ENCODE measurements around the gene NEDD4L.
A peak's percentile ranks its signal among the peaks of the same experiment; 100 is the strongest.
"Not testable (repeated sequence)": the region's sequence is repeated elsewhere in the genome, so short reads cannot be mapped to it uniquely, and the experiment has no call there.

NEDD4L gene

DNA sequence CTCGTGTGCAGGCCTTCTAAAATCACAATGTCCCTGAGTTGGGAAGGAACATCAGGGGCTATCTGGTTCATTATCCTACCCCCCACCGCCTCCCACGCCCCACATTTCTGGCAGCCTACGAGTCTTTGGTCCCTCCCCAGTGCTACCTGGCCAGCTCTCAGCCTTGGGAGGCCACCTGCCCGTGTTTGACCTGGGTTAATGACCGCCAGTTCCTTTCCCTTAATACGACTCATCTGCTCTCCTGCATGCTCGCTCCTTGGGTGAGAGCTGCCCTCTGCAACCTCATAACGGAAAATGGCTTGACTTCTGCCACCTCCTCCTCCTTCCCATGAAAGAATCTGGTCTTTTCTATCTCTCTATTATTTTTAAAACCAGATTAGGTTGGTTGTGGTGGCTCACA is 112.5 kb downstream of the NEDD4L start:
- DNase-seq (ENCODE audit: low read depth), result no peak

DNA sequence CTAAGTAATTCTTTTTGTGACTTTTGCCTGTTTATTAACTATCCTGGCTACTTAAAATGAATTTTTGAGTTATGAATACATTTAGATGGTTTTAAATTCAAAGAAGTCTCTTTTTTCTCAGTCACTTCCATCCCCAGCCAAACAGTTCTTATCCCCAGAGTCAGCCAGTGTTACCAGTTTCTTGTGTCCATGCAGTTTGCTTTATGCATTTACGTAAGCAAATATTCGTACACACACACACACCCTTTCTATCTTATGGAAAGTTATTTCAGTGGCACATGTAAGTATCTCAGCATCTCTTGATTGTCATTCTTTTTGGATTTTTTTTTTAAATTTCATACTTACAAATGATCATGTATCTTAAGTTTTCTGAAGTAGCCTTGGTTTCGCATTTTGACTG is 113.2 kb downstream of the NEDD4L start:
- no peak for DNase-seq (ENCODE audit: low read depth)

DNA sequence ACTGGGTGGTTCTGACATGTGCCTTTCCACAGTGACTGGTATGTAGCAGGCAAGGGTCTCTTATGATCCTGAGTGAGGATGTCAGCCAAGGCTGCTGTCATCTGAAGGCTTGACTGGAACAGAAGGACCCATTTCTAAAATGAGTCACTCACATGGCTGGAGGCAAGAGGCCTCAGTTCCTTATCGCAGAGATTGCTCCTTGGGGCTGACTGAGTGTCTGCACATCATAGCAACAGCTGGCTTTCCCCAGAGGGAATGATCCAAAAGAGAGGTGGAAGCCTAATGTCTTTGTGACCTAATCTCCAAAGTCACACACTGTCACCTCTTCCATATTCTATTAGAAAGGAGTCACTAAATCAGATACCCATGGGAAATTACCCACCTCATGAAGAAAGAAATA is 114.0 kb downstream of the NEDD4L start:
- DNase-seq (ENCODE audit: low read depth), result no peak

- no peak for DNase-seq (ENCODE audit: low read depth)
These were observed 114.4 kb downstream of the NEDD4L start for GRCh38 chr18:58158459-58158858.

GRCh38 chr18:58161659-58162058 is 117.6 kb downstream of the NEDD4L start:
- DNase-seq (ENCODE audit: low read depth), result no peak

DNA sequence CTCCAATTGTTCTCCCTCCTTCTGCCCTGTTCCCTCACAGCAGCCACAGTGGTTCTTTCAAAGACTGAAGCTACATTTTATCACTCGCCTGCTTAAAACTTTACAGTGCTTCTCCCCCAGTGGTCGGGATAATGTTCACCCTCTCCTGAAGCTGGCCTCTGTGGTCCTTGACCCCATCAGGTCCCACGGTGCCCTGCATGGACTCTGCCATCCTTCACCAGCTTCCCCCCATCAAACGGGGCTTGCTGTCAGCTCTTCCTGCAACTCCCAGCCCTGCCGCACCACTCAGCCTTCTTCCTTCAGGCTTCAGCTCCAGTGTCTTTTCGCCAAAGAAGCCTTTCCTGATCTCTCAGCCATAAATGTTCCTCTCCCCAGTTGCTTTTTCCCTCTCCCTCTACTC is 118.1 kb downstream of the NEDD4L start:
- DNase-seq (ENCODE audit: low read depth), result no peak

GRCh38 chr18:58163004-58163590 is 119.1 kb downstream of the NEDD4L start:
- no peak for DNase-seq (ENCODE audit: low read depth)

DNA sequence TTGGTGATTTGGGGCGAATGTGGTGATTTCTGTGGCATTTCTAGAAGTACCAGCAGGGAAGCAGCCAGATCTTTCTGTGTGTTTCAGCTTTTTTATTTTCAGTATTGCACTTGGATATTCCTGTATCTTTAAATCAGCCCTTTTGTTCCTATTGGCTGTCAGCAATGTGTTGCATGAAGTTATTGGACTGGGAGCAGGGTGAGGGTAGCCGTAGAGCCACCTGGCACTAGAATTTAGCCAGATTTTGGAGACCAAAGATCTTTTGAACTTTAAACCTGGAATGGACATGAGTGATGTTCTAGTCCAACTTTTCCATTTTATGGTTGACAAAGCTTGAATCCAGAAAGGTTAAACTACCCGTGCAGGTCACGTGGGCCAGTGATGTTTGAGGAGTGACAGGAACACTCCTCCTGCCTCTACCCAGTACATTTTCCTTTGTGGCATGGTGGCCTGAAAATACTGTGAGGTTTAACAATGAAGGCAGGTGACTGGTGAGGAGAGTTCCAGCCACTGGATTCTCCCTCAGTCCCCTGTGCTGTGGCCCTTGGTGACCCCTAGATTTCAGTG is 122.3 kb downstream of the NEDD4L start:
- no peak for DNase-seq (ENCODE audit: low read depth)

DNA sequence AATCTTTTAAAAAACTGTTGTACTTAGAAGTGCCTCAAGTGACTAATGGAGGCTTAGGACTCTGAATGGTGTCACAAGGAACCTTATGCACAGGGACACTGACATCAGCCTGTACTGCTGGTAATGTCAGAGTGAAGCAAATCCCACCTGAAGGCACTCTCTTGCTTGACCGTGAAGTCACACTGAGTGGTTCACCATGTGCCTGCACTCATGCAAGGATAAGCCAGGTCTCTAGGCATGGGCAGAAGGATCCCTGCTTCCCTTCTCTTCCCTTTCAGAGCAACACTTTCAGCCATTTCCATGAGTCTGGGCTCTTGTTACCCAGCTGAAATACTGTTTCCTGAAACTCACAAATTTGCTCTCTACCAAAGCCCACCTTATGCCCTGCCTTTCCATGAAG is 123.0 kb downstream of the NEDD4L start:
- no peak for DNase-seq (ENCODE audit: low read depth)

- no peak for DNase-seq (ENCODE audit: low read depth)
These were observed 124.2 kb downstream of the NEDD4L start for GRCh38 chr18:58168221-58168620.

GRCh38 chr18:58168993-58169392 is 125.0 kb downstream of the NEDD4L start:
- no peak for DNase-seq (ENCODE audit: low read depth)

- DNase-seq (ENCODE audit: low read depth), result no peak
These were observed 125.4 kb downstream of the NEDD4L start for GRCh38 chr18:58169472-58169871.

DNA sequence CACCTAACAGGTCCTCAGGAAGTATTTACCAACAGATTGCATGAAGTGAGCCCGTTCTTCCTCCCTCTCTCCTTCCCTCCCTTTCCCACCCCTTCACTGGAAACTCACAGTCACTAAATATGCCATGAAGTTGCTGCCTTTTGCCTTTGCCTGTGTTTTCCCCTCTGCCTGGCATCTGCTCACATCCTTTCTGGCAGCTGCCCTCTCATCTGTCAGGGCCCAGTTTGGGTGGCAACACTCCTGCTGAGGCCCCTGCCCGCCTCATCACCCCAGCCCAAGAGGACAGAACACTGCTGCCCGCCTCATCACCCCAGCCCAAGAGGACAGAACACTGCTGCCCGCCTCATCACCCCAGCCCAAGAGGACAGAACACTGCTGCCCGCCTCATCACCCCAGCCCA is 126.0 kb downstream of the NEDD4L start:
- not testable (repeated sequence) for DNase-seq (ENCODE audit: low read depth)

DNA sequence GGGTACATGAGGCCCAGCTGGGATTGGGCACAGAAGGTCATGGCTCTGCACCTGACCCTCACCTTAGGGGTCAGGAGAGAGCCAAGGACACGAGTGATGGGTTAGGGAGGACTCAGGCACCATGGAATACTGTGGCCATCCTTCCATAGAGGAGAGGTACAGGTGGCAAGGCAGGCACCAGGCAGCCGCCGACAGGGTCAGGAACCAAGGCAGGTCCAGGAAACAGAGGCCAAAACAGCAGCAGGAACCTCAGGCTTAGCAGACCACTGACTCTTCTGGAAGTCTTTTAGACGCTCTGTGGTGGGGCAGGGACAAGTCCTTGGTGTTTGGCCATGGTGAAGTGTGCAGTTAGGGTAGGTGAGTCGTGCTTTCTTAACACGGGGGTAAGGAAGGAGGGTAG is 128.0 kb downstream of the NEDD4L start:
- DNase-seq (ENCODE audit: low read depth), result no peak

DNA sequence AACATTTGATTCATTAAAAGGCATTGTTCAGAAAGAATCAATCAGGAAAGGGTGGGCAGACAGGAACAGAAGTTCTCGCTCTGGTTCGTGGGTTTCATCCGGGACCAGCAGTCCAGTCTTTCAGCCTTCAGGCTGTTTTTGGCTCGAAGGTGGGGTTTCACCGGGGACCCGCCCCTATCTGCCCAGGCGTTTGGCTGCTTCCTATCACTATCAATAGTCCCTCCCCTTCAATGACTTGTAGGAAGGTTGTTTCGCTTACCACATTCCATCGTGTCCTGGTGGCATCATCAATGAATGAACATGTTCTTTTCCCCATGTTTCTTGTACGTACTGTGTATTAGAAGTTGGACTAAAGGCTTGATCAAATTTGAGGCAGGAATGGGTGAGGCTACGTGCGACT is 130.3 kb downstream of the NEDD4L start:
- DNase-seq (ENCODE audit: low read depth), result no peak

GRCh38 chr18:58175122-58175785 is 131.2 kb downstream of the NEDD4L start:
- DNase-seq (ENCODE audit: low read depth), result no peak

GRCh38 chr18:58175786-58176176 is 131.8 kb downstream of the NEDD4L start:
- no peak for DNase-seq (ENCODE audit: low read depth)

- DNase-seq (ENCODE audit: low read depth), result no peak
These were observed 133.1 kb downstream of the NEDD4L start for GRCh38 chr18:58177004-58177717.

DNA sequence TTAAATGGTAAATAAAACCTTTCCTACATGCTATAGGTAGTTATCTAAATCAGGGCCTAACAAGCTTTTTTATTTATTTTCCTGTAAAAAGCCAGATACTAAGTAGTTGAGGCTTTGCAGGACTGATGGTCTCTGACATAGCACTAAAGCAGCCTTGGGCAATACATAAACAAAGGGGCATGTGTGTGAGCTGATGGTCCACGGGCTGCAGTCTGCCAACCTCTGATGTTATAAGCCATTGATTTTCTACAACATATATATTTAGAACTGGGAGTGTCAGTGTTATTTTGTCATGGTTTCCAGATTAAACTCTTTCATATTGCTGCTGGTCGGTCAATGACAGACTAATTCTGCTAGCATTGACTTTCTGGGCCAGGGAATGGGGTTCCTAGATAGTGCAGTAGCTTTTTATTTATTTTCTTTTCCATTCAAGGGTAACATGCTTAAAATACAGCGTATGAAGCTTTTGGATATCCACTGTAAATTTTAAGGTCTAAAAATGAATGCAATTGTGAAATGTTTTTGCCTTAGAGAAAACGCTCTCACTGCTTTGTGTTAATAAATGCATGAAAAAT is 134.0 kb downstream of the NEDD4L start:
- no peak for DNase-seq (ENCODE audit: low read depth)

DNA sequence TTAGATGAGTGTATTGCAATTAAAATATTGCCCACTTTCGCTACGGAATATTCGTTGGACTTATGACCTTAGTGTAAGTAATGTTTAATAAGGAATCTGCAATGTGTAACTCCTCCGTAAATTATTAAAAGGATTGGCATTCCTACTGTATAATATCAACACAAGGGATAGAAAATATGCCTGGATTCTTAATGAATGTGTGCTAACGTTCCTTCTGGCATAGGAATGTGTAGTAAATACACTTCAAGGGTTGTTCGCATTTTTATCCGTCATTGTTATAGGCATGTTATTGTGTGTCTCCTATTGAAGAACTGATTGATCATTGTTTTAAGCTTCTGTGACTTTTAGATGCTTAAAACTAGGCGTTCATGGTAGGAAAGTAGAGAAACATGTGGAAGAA is 134.5 kb downstream of the NEDD4L start:
- no peak for DNase-seq (ENCODE audit: low read depth)

GRCh38 chr18:58180172-58180571 is 136.1 kb downstream of the NEDD4L start:
- DNase-seq (ENCODE audit: low read depth), result no peak

GRCh38 chr18:58180738-58181353 is 136.8 kb downstream of the NEDD4L start:
- DNase-seq (ENCODE audit: low read depth), result peak; percentile 37

Data from stimulated activated CD8-positive, alpha-beta memory T cell treated with anti-CD3 and anti-CD28 coated beads, Interleukin-15, amount 100 ng/mL, for 1 hour (primary cell).